Retinal pigment epithelial cell (primary cell): Measurements from ENCODE around the gene KLRC4.

Experiments used
- DNase-seq: peaks from one replicate; pipeline ENCODE4 v3.0.0-alpha.2; 2010; ENCODE audit warnings: low read depth
- H3K4me3 ChIP-seq: 2 replicates; pipeline ENCODE4 v1.5.1; 2011; ENCODE audit warnings: mild to moderate bottlenecking, low read length, control low read depth, moderate library complexity
- CTCF ChIP-seq: conservative IDR thresholded peaks from 2 replicates; pipeline ENCODE4 v1.5.1; 2011; ENCODE audit warnings: low read depth, low read length, control low read depth, inconsistent platforms

KLRC4 gene

DNA sequence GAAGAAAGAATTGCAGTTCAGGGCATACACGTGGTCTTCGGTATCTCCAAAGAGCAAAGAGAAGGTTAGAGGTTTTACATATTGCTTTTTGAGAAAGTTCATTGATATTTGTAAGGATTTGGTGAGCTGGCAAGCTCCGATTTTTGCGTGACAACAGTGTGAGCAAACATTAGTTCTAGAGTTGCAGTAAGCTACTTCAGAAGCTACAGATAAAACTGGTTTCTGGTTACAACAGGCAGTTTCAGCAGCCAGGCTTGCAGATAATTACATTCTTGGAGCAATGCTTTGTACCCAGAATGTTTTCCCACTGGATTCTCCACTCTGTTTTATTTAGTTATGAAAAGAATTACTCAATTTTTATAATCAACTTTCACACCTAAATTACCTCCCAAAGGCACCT lies 47.9 kb downstream of the KLRC4 start:
- DNase-seq: no peak
- no peak overlapping the region for H3K4me3 ChIP-seq
- no peak for TF ChIP-seq CTCF

DNA sequence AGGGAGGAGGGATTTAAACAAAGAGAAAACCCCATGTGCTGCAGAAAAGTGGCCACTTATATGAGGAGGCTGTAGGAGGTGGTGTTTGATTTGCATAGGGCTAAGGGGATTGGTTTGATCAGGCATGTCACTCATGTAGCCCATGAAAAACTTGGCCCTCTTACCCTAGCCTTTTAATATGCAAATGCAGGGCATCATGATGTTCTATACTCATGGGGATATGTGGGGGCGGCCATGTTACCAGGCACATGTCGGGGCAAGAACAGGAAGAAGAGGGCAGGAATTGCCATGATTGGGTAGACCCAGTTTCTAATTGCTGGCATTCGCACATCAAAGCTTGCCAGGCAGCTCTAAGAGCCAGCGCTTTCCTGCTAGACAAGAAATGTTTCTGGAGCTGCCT lies 48.5 kb downstream of the KLRC4 start:
- no peak for DNase-seq
- no peak overlapping the region for H3K4me3 ChIP-seq
- TF ChIP-seq CTCF: no peak

GRCh38 chr12:10358969-10359368 lies 50.6 kb downstream of the KLRC4 start:
- no peak overlapping the region for H3K4me3 ChIP-seq
- TF ChIP-seq CTCF: no peak
- DNase-seq: no peak

GRCh38 chr12:10358131-10358530 lies 51.4 kb downstream of the KLRC4 start:
- no peak for DNase-seq
- no peak for TF ChIP-seq CTCF

More at GRCh38 chr12:10358131-10358530, 51.4 kb downstream of the KLRC4 start:
- H3K4me3 ChIP-seq: no peak overlapping the region
